ENCODE results near the gene LPXN. TPM values are rescaled to one million over a fixed set of nuclear protein-coding genes. Genes with fewer than 3 reads are reported as not detected.

LPXN gene
- total RNA-seq, 1 donor from 2014 or later: 5.1 TPM

Other genes with a start within 250 kb of the LPXN start
- not detected in 2 replicates for gene OR5B17, start 216.8 kb downstream of the LPXN start, total RNA-seq
- gene OR5B3, start 169.0 kb downstream of the LPXN start, total RNA-seq: not detected in 2 replicates
- not detected in 2 replicates for gene OR5B2, start 147.7 kb downstream of the LPXN start, total RNA-seq
- not detected in 2 replicates for gene OR5B12, start 133.6 kb downstream of the LPXN start, total RNA-seq
- gene OR5B21, start 67.8 kb downstream of the LPXN start, total RNA-seq: not detected in 2 replicates
- gene ZFP91, start 3.2 kb upstream of the LPXN start, total RNA-seq: 34.5 and 38.1 TPM in 2 replicates
- gene CNTF, start 46.8 kb upstream of the LPXN start, total RNA-seq: 0.78 and 2.8 TPM in 2 replicates
- gene GLYAT, start 156.1 kb upstream of the LPXN start, total RNA-seq: not detected in 2 replicates